Colonic mucosa (tissue), 4 donors: Measurements from ENCODE around the gene EXOC2. TPM values are rescaled to one million over a fixed set of nuclear protein-coding genes. Genes with fewer than 3 reads are reported as not detected.

Source experiments
- DNase-seq: peaks from one replicate; pipeline ENCODE4 v3.0.0-alpha.2; 2020
- H3K27ac ChIP-seq: fragments of 200-600 bp; one replicate; pipeline ENCODE4 v1.8.0; 2021
- H3K27me3 ChIP-seq: fragments of 200-600 bp; one replicate; pipeline ENCODE4 v1.8.0; 2021
- H3K36me3 ChIP-seq: fragments of 200-600 bp; one replicate; pipeline ENCODE4 v1.8.0; 2021
- H3K4me1 ChIP-seq: fragments of 200-600 bp; one replicate; pipeline ENCODE4 v1.8.0; 2021; ENCODE audit warnings: mild to moderate bottlenecking
- H3K4me3 ChIP-seq: fragments of 200-600 bp; one replicate; pipeline ENCODE4 v1.8.0; 2021
- H3K9ac ChIP-seq, 2 donors: one replicate each; pipeline ENCODE4 v1.7.0; 2013; ENCODE audit warnings: control low read depth in 2 of 2, low read depth in 2 of 2, low read length in 2 of 2
- H3K9me3 ChIP-seq: fragments of 200-600 bp; one replicate; pipeline ENCODE4 v1.8.0; 2021
- CTCF ChIP-seq: fragments of 200-600 bp; IDR thresholded peaks from one replicate; pipeline ENCODE4 v1.8.0; 2022; ENCODE audit warnings: antibody characterized with exemption, mild to moderate bottlenecking
- intact Hi-C: fragments of 100-400 bp; cut with DNase I; formaldehyde crosslinking; loops from one replicate; pipeline ENCODE4 v1.14.1; 2022
- total RNA-seq, 2 donors: library from RNA; stranded (reverse); fragmentation: NEBNext Ultra II Directional in 1 of 2; extraction: Animal tissue kit (Norgen Biotek cat#: 25700) in 1 of 2; gene quantifications; one replicate each; pipeline ENCODE4 v1.2.1, GENCODE V29; 2021
- donor health status: healthy.
- donor health status: DM: no; HTN: no; CAD: no.
- donor health status: DM: no; HTN: no; CAD: no.

The EXOC2 gene
- total RNA-seq, 2 donors from 2014 or later, result 18.3 to 19.6 TPM

DNA sequence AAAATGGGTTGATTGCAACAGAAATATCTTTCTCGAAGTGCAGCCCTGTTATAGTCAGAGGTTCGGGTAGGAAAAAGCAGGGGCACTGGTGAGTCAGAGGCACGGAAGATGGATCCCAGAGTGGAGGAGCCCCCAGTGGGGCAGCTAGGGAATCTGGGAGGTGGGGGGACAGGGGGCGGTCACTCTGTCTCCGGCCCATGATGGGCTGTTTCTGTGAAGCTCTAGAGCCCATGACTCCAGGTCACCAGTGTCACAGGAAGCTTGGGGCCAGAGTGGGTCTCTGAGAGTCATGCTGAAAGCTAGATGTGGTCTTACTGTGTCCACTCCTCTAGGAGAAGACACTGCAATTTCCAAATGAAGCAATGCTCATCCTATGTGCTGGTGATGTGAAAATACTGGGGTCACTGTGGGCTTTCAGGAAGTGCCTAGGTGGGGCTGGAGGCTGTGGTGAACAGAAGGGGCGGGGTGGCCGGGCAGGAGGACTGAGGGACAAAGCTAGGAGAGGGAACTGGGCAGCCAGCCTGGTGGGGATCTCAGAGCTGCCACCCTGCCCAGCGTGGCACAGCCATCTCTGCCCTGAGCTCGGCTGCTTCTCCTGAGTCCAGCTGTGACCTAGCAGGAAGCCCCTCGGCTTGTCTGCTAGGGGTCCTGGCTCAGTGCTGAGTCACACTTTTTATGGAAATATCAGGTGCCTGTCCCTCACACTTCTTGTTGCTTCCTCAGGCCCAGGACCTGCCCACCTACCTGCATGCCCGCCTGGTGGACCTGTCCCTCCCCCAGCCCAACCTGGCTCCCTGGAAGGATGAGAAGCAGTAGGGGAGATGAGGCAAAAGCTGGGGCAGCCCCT lies 247.1 kb downstream of the EXOC2 start:
- Histone ChIP-seq H3K36me3 (no peaks in the 10 kb centered on the region), H3K4me1 (no peaks in the 10 kb centered on the region), H3K27ac (no peak overlapping the region), H3K27me3 (no peaks in the 10 kb centered on the region), H3K9me3 (no peaks in the 10 kb centered on the region), H3K4me3 (no peak overlapping the region), H3K9ac (no peak overlapping the region)
- intact Hi-C loops, result no loop called here
- DNase-seq, result no peak
- TF ChIP-seq CTCF, result no peak

DNA sequence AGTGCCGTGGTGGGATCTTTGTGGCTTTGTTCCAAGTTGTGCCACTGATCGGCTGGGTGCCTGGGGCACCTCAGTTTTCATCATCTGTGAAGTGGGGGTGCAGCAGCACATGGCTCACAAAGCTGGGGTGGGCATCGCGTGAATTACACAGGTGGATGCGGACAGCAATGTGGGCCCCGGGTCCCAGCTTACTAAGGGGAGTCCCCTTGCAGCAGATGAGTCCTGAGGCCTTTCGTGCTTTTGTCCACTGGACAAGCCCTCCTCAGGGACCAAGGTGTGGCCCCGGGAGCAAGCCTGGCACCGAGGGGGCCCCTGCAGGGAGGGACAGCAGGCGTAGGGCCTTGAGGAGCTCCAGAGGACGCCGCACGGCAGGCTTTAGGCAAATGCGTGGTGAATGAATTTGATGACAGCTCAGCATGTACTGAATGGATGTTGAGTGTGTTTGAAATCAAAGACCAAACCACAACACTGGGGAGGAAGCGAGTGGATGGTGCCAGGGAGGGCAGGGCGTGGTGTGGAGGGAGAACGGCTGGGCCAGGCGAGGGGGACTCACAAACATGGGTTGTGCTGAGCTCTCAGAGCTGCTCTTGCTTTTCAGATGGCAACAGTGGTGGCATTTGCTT lies 248.2 kb downstream of the EXOC2 start:
- intact Hi-C loops, result no loop called here
- Histone ChIP-seq H3K4me3 (no peak overlapping the region), H3K4me1 (no peaks in the 10 kb centered on the region), H3K9ac (no peak overlapping the region), H3K27ac (no peak overlapping the region), H3K27me3 (no peaks in the 10 kb centered on the region), H3K9me3 (no peaks in the 10 kb centered on the region), H3K36me3 (no peaks in the 10 kb centered on the region)
- DNase-seq, result no peak
- TF ChIP-seq CTCF, result no peak

- H3K27ac ChIP-seq, result no peak overlapping the region
- H3K27me3 ChIP-seq, result no peaks in the 10 kb centered on the region
- no peaks in the 10 kb centered on the region for H3K4me1 ChIP-seq
- H3K9me3 ChIP-seq, result no peaks in the 10 kb centered on the region
- intact Hi-C loops, result no loop called here
- H3K4me3 ChIP-seq, result no peak overlapping the region
- no peaks in the 10 kb centered on the region for H3K36me3 ChIP-seq
- TF ChIP-seq CTCF, result no peak
- DNase-seq, result no peak
- H3K9ac ChIP-seq, result no peak overlapping the region
Observed at GRCh38 chr6:443621-444159, 249.2 kb downstream of the EXOC2 start.

- no peak for DNase-seq
- no peaks in the 10 kb centered on the region for H3K9me3 ChIP-seq
- TF ChIP-seq CTCF, result no peak
Observed at GRCh38 chr6:441126-441920, 251.6 kb downstream of the EXOC2 start.

DNA sequence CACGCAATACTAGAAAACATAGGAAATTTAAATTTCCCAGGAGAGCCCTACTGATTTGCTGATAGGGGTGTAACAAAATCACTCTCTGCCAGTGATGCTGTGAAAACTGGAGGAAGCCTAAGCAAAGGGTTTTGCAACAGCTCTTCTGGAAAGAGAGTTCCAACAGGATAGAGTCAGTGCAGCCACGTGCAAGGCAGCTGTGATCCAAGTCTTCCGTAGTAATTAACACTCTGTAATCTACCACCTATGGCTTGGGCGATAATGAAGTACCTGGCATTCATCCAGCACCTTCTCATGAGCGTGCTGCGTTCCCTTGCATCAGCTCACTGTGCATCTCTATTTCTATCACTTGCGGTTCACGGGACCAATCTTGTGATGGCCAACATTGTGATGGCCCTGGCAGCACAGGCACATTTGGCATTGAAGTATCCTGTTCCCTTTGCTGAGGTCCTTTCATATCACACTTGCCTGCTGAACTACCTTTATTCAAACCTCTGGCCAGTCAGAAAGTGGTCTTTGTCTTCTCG lies 253.2 kb downstream of the EXOC2 start:
- no peak for DNase-seq
- Histone ChIP-seq H3K27ac (no peak overlapping the region), H3K9ac (no peak overlapping the region), H3K4me3 (no peak overlapping the region), H3K36me3 (no peaks in the 10 kb centered on the region), H3K27me3 (no peaks in the 10 kb centered on the region), H3K9me3 (no peaks in the 10 kb centered on the region), H3K4me1 (no peaks in the 10 kb centered on the region)
- intact Hi-C loops, result no loop called here
- TF ChIP-seq CTCF, result no peak

More at GRCh38 chr6:441126-441920, 251.6 kb downstream of the EXOC2 start:
- intact Hi-C loops, result no loop called here
- Histone ChIP-seq H3K27me3 (no peaks in the 10 kb centered on the region), H3K36me3 (no peaks in the 10 kb centered on the region), H3K4me1 (no peaks in the 10 kb centered on the region), H3K27ac (no peak overlapping the region), H3K4me3 (no peak overlapping the region), H3K9ac (no peak overlapping the region)
